HG03342 (cell line): ENCODE measurements around the gene YBX3.
A peak's percentile ranks its signal among the peaks of the same experiment; 100 is the strongest.

Source experiments
- ATAC-seq: cut with Tn5 transposase; IDR thresholded peaks from one replicate; pipeline ENCODE4 v1.9.1; 2021; ENCODE audit warnings: mild to moderate bottlenecking, moderate library complexity; ENCODE audit not compliant: unreplicated experiment

YBX3 gene

GRCh38 chr12:10722502-10722904 is 620 bp downstream of the YBX3 start:
- ATAC-seq = peak; percentile 46

GRCh38 chr12:10721651-10722501 is 1.2 kb downstream of the YBX3 start:
- ATAC-seq = peak; percentile 51

- ATAC-seq = no peak
Measured at GRCh38 chr12:10720974-10721650, 2.0 kb downstream of the YBX3 start.

- ATAC-seq = no peak
Measured at GRCh38 chr12:10719482-10719881, 3.6 kb downstream of the YBX3 start.

GRCh38 chr12:10718279-10718821 is 4.8 kb downstream of the YBX3 start:
- no peak for ATAC-seq

GRCh38 chr12:10717410-10717809 is 5.7 kb downstream of the YBX3 start:
- no peak for ATAC-seq

- ATAC-seq = no peak
Measured at GRCh38 chr12:10716704-10717315, 6.3 kb downstream of the YBX3 start.

- no peak for ATAC-seq
Measured at GRCh38 chr12:10716277-10716676, 6.8 kb downstream of the YBX3 start.

GRCh38 chr12:10715491-10715890 is 7.6 kb downstream of the YBX3 start:
- ATAC-seq = no peak

- no peak for ATAC-seq
Measured at GRCh38 chr12:10709808-10710207, 13.3 kb downstream of the YBX3 start.

- no peak for ATAC-seq
Measured at GRCh38 chr12:10708862-10709261, 14.3 kb downstream of the YBX3 start.

- no peak for ATAC-seq
Measured at GRCh38 chr12:10705655-10706054, 17.5 kb downstream of the YBX3 start.

GRCh38 chr12:10701843-10702242 is 21.3 kb downstream of the YBX3 start:
- ATAC-seq = no peak

- peak; percentile 55 for ATAC-seq
Measured at GRCh38 chr12:10701131-10701681, 21.9 kb downstream of the YBX3 start.

- ATAC-seq = no peak
Measured at GRCh38 chr12:10700581-10700980, 22.5 kb downstream of the YBX3 start.

GRCh38 chr12:10697862-10698261 is 25.3 kb downstream of the YBX3 start:
- no peak for ATAC-seq

- ATAC-seq = no peak
Measured at GRCh38 chr12:10697156-10697555, 26.0 kb downstream of the YBX3 start.

- ATAC-seq = no peak
Measured at GRCh38 chr12:10690906-10691305, 32.2 kb downstream of the YBX3 start.

- no peak for ATAC-seq
Measured at GRCh38 chr12:10689146-10689545, 34.0 kb downstream of the YBX3 start.

GRCh38 chr12:10688042-10688441 is 35.1 kb downstream of the YBX3 start:
- no peak for ATAC-seq

- ATAC-seq = peak; percentile 70
Measured at GRCh38 chr12:10673659-10674384, 49.3 kb downstream of the YBX3 start, which contains the start of gene STYK1. TSS of gene STYK1 (minus strand) at chr12:10674052. CDS start at chr12:10634618, 39,434 bp downstream.
